ENCODE results near the gene POC5.

The POC5 gene

GRCh38 chr5:75662061-75662460 lies 55.2 kb downstream of the POC5 start:
- no peaks in the 10 kb centered on the region for H3F3A ChIP-seq (ENCODE audit: insufficient read depth)
- H4K20me1 ChIP-seq (ENCODE audit: low read depth, low read length) = no peaks in the 10 kb centered on the region
- no peak overlapping the region for H3K9ac ChIP-seq (ENCODE audit: low read length)
- no peak overlapping the region for H2AFZ ChIP-seq (ENCODE audit: low read depth, low read length, severe bottlenecking)
- H3K27ac ChIP-seq (ENCODE audit: low read depth, low read length) = no peak overlapping the region
- no peaks in the 10 kb centered on the region for H3K9me2 ChIP-seq (replicated peaks; ENCODE audit: insufficient read depth, low read length)
- no peak for TF ChIP-seq EZH2phosphoT487 (conservative IDR thresholded peaks at IDR 0.05; ENCODE audit: low read length)
- TF ChIP-seq, protein P1, sequence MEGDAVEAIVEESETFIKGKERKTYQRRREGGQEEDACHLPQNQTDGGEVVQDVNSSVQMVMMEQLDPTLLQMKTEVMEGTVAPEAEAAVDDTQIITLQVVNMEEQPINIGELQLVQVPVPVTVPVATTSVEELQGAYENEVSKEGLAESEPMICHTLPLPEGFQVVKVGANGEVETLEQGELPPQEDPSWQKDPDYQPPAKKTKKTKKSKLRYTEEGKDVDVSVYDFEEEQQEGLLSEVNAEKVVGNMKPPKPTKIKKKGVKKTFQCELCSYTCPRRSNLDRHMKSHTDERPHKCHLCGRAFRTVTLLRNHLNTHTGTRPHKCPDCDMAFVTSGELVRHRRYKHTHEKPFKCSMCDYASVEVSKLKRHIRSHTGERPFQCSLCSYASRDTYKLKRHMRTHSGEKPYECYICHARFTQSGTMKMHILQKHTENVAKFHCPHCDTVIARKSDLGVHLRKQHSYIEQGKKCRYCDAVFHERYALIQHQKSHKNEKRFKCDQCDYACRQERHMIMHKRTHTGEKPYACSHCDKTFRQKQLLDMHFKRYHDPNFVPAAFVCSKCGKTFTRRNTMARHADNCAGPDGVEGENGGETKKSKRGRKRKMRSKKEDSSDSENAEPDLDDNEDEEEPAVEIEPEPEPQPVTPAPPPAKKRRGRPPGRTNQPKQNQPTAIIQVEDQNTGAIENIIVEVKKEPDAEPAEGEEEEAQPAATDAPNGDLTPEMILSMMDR (IDR thresholded peaks at IDR 0.05; ENCODE audit: insufficient read depth, low read length, poor library complexity, severe bottlenecking) = no peak
- no peaks in the 10 kb centered on the region for H3K36me3 ChIP-seq (ENCODE audit: low read length)
- no peaks in the 10 kb centered on the region for H3K79me2 ChIP-seq (ENCODE audit: insufficient read depth, low read length)
- H3K9me3 ChIP-seq (ENCODE audit: insufficient read depth, low read length) = no peaks in the 10 kb centered on the region
- H3K4me3 ChIP-seq (ENCODE audit: insufficient read depth, low read length, poor library complexity, severe bottlenecking) = no peak overlapping the region
- H3K4me2 ChIP-seq (ENCODE audit: low read depth, low read length, poor library complexity, severe bottlenecking) = no peak overlapping the region
- H3K27me3 ChIP-seq (ENCODE audit: low read length) = no peaks in the 10 kb centered on the region; the same call in 1 of the 2 replicates

- Histone ChIP-seq H3F3A (ENCODE audit: insufficient read depth) (no peaks in the 10 kb centered on the region), H3K27ac (ENCODE audit: low read depth, low read length) (no peak overlapping the region), H3K4me3 (ENCODE audit: insufficient read depth, low read length, poor library complexity, severe bottlenecking) (no peak overlapping the region), H2AFZ (ENCODE audit: low read depth, low read length, severe bottlenecking) (no peak overlapping the region), H3K9me3 (ENCODE audit: insufficient read depth, low read length) (no peaks in the 10 kb centered on the region), H3K79me2 (ENCODE audit: insufficient read depth, low read length) (no peaks in the 10 kb centered on the region), H3K9me2 (replicated peaks; ENCODE audit: insufficient read depth, low read length) (no peaks in the 10 kb centered on the region), H3K36me3 (ENCODE audit: low read length) (no peaks in the 10 kb centered on the region), H4K20me1 (ENCODE audit: low read depth, low read length) (no peaks in the 10 kb centered on the region), H3K4me2 (ENCODE audit: low read depth, low read length, poor library complexity, severe bottlenecking) (no peak overlapping the region), H3K9ac (ENCODE audit: low read length) (no peak overlapping the region), H3K27me3 (ENCODE audit: low read length) (no peaks in the 10 kb centered on the region; the same call in 1 of the 2 replicates)
- TF ChIP-seq, protein P1 (IDR thresholded peaks at IDR 0.05; ENCODE audit: insufficient read depth, low read length, poor library complexity, severe bottlenecking) = no peak
- no peak for TF ChIP-seq EZH2phosphoT487 (conservative IDR thresholded peaks at IDR 0.05; ENCODE audit: low read length)
These were observed 56.4 kb downstream of the POC5 start for GRCh38 chr5:75660678-75661465.

- Histone ChIP-seq H3K27me3 (ENCODE audit: low read length) (no peaks in the 10 kb centered on the region; the same call in 1 of the 2 replicates), H3K4me2 (ENCODE audit: low read depth, low read length, poor library complexity, severe bottlenecking) (no peak overlapping the region), H3K9ac (ENCODE audit: low read length) (no peak overlapping the region), H2AFZ (ENCODE audit: low read depth, low read length, severe bottlenecking) (no peak overlapping the region), H3K9me3 (ENCODE audit: insufficient read depth, low read length) (no peaks in the 10 kb centered on the region), H3K79me2 (ENCODE audit: insufficient read depth, low read length) (no peaks in the 10 kb centered on the region), H3F3A (ENCODE audit: insufficient read depth) (no peaks in the 10 kb centered on the region), H3K4me3 (ENCODE audit: insufficient read depth, low read length, poor library complexity, severe bottlenecking) (no peak overlapping the region), H3K36me3 (ENCODE audit: low read length) (no peaks in the 10 kb centered on the region), H3K27ac (ENCODE audit: low read depth, low read length) (no peak overlapping the region), H3K9me2 (replicated peaks; ENCODE audit: insufficient read depth, low read length) (no peaks in the 10 kb centered on the region), H4K20me1 (ENCODE audit: low read depth, low read length) (no peaks in the 10 kb centered on the region)
- TF ChIP-seq, protein P1 (IDR thresholded peaks at IDR 0.05; ENCODE audit: insufficient read depth, low read length, poor library complexity, severe bottlenecking) = no peak
- no peak for TF ChIP-seq EZH2phosphoT487 (conservative IDR thresholded peaks at IDR 0.05; ENCODE audit: low read length)
These were observed 57.3 kb downstream of the POC5 start for GRCh38 chr5:75659791-75660450.

All from SU-DHL-6 (cell line).